ENCODE data around the gene NPLOC4. TPM values are rescaled to one million over a fixed set of nuclear protein-coding genes. Genes with fewer than 3 reads are reported as not detected.

The NPLOC4 gene
- total and polyA plus RNA-seq, 4 donors, result 23.5 to 67.4 (median 50.6) TPM

GRCh38 chr17:81529437-81529803, 107.5 kb downstream of the NPLOC4 start:
- no peak for TF ChIP-seq TAF1 (conservative IDR thresholded peaks at IDR 0.05)
- TF ChIP-seq NR2F2 (IDR thresholded peaks at IDR 0.05), result no peak
- no peak for TF ChIP-seq REST (IDR thresholded peaks at IDR 0.05)
- TF ChIP-seq YY1 (IDR thresholded peaks at IDR 0.05), result no peak
- TF ChIP-seq GABPA (IDR thresholded peaks at IDR 0.05 in 1 of 2, conservative IDR thresholded peaks at IDR 0.05 in 1 of 2), result no peak
- TF ChIP-seq RAD21 (IDR thresholded peaks at IDR 0.05), result no peak
- TF ChIP-seq HNF4A (conservative IDR thresholded peaks at IDR 0.05), result no peak
- no peak for TF ChIP-seq SP1 (IDR thresholded peaks at IDR 0.05)
- no peak for TF ChIP-seq RXRA (IDR thresholded peaks at IDR 0.05)
- no peak for TF ChIP-seq ZBTB33 (IDR thresholded peaks at IDR 0.05)
- TF ChIP-seq FOXA2 (IDR thresholded peaks at IDR 0.05), result no peak
- no peak for TF ChIP-seq ATF3 (IDR thresholded peaks at IDR 0.05)
- no peak for TF ChIP-seq MAX (IDR thresholded peaks at IDR 0.05)
- no peak for TF ChIP-seq FOXA1 (IDR thresholded peaks at IDR 0.05)
- no peak for TF ChIP-seq EGR1 (IDR thresholded peaks at IDR 0.05; ENCODE audit: low read depth in 2 of 2)
- no peak overlapping the region for H3K9ac ChIP-seq (ENCODE audit: low read depth in 1 of 2, low read length in 2 of 2)
- 79% methylated on average over 6 of the region's 6 CpGs for WGBS
- H3K4me3 ChIP-seq (ENCODE audit: low read depth in 1 of 3, low read length in 3 of 3), result no peak overlapping the region
- H3K9me3 ChIP-seq (ENCODE audit: control insufficient read depth in 4 of 4, low read length in 3 of 4), result no peaks in the 10 kb centered on the region
- H3K27ac ChIP-seq (ENCODE audit: low read depth in 1 of 2, low read length in 2 of 2), result no peak overlapping the region
- no peak for DNase-seq (ENCODE audit: low spot score)
- H3K36me3 ChIP-seq (ENCODE audit: control insufficient read depth in 4 of 4, insufficient read depth in 3 of 4, low read depth in 1 of 4, low read length in 3 of 4), result no peaks in the 10 kb centered on the region
- H3K4me1 ChIP-seq (ENCODE audit: control insufficient read depth in 4 of 4, insufficient read depth in 4 of 4, low read length in 3 of 4), result no peaks in the 10 kb centered on the region
- H3K27me3 ChIP-seq (ENCODE audit: control insufficient read depth in 4 of 4, insufficient read depth in 4 of 4, low read length in 3 of 4), result no peaks in the 10 kb centered on the region

GRCh38 chr17:81528651-81529436, 108.1 kb downstream of the NPLOC4 start:
- DNase-seq (ENCODE audit: low spot score), result no peak
- H3K4me3 ChIP-seq (ENCODE audit: low read depth in 1 of 3, low read length in 3 of 3), result no peak overlapping the region
- no peak overlapping the region for H3K27ac ChIP-seq (ENCODE audit: low read depth in 1 of 2, low read length in 2 of 2)
- H3K9me3 ChIP-seq (ENCODE audit: control insufficient read depth in 4 of 4, low read length in 3 of 4), result no peaks in the 10 kb centered on the region
- no peaks in the 10 kb centered on the region for H3K36me3 ChIP-seq (ENCODE audit: control insufficient read depth in 4 of 4, insufficient read depth in 3 of 4, low read depth in 1 of 4, low read length in 3 of 4)
- no peaks in the 10 kb centered on the region for H3K27me3 ChIP-seq (ENCODE audit: control insufficient read depth in 4 of 4, insufficient read depth in 4 of 4, low read length in 3 of 4)
- H3K9ac ChIP-seq (ENCODE audit: low read depth in 1 of 2, low read length in 2 of 2), result no peak overlapping the region
- no peaks in the 10 kb centered on the region for H3K4me1 ChIP-seq (ENCODE audit: control insufficient read depth in 4 of 4, insufficient read depth in 4 of 4, low read length in 3 of 4)
- 81% methylated on average over 62 of the region's 62 CpGs for WGBS
- TF ChIP-seq ZBTB33 (IDR thresholded peaks at IDR 0.05), result no peak
- TF ChIP-seq NR2F2 (IDR thresholded peaks at IDR 0.05), result no peak
- TF ChIP-seq FOXA2 (IDR thresholded peaks at IDR 0.05), result no peak
- no peak for TF ChIP-seq EGR1 (IDR thresholded peaks at IDR 0.05; ENCODE audit: low read depth in 2 of 2)
- TF ChIP-seq ATF3 (IDR thresholded peaks at IDR 0.05), result no peak
- no peak for TF ChIP-seq RAD21 (IDR thresholded peaks at IDR 0.05)
- no peak for TF ChIP-seq REST (IDR thresholded peaks at IDR 0.05)
- no peak for TF ChIP-seq FOXA1 (IDR thresholded peaks at IDR 0.05)
- no peak for TF ChIP-seq HNF4G (IDR thresholded peaks at IDR 0.05)
- TF ChIP-seq JUND (IDR thresholded peaks at IDR 0.05), result no peak
- TF ChIP-seq TAF1 (conservative IDR thresholded peaks at IDR 0.05), result no peak
